HCT116 (cell line): Measurements from ENCODE around the gene HOPX. TPM values are rescaled to one million over a fixed set of nuclear protein-coding genes. Genes with fewer than 3 reads are reported as not detected.

Source experiments
- ATAC-seq: fragments of 200-7000 bp; cut with Tn5 transposase; 2 replicates; pipeline ENCODE4 v1.9.1; 2020; ENCODE audit warnings: mild to moderate bottlenecking, moderate library complexity
- BruUV-seq: library from RNA; stranded (reverse); fragments of 400-500 nt; replicated peaks from 2 replicates; lab custom pipeline; 2021; lab: Mats Ljungman, UMichigan
- CTCF ChIA-PET: fragments of 300-600 bp; sonication (Branson Sonifier 250); formaldehyde crosslinking; loops from one replicate; lab custom pipeline; 2021; ENCODE audit warnings: antibody characterized with exemption; lab: Charles Lee
- POLR2A ChIA-PET: fragments of 300-600, 350-600 bp; sonication (Branson Sonifier 250); formaldehyde crosslinking; loops from one replicate; lab custom pipeline; 2021; ENCODE audit warnings: antibody characterized with exemption; lab: Charles Lee
- RAD21 ChIA-PET, 2 experiments: fragments of 300-600 bp; sonication (Branson Sonifier 250); formaldehyde crosslinking; loops; one replicate each; lab custom pipeline; 2023; ENCODE audit warnings: low total read pairs in 2 of 2; ENCODE audit not compliant: uncharacterized antibody in 2 of 2, unreplicated experiment in 2 of 2, low non-redundant PET in 1 of 2; lab: Charles Lee
- DNase-seq: peaks from one replicate; pipeline ENCODE4 v3.0.0-alpha.2; 2010; ENCODE audit warnings: low read depth, low spot score
- H2AFZ ChIP-seq: fragments of 200-600 bp; shearing (Covaris generic), sonication (generic); 2 replicates; pipeline ENCODE4 v1.6.1; 2017; ENCODE audit warnings: low read depth, mixed run types, mixed read lengths, antibody characterized with exemption, low read length; ENCODE audit not compliant: poor library complexity, severe bottlenecking
- H3K27ac ChIP-seq: 2 replicates; pipeline ENCODE4 v1.5.1; 2012; ENCODE audit warnings: low read depth, low read length
- H3K27me3 ChIP-seq: fragments of 200-600 bp; sonication (generic); 2 replicates; pipeline ENCODE4 v1.6.1; 2016; ENCODE audit warnings: mixed run types, low read length, mixed read lengths; ENCODE audit not compliant: insufficient read depth
- H3K36me3 ChIP-seq, 2 experiments: fragments of 200-500 bp in 1 of 2; fragments of 200-600 bp in 1 of 2; sonication (Bioruptor generic) in 1 of 2; sonication (generic) in 1 of 2; 2 replicates each; pipeline versions ENCODE4 v1.5.1 to v1.6.1; 2014 to 2016; ENCODE audit warnings: low read length in 2 of 2, inconsistent platforms in 1 of 2, mixed read lengths in 1 of 2, mixed run types in 1 of 2; ENCODE audit not compliant: insufficient read depth in 2 of 2, control insufficient read depth in 1 of 2
- H3K4me1 ChIP-seq, 2 experiments: fragments of 200-600 bp in 1 of 2; sonication (generic) in 1 of 2; 2 replicates each; pipeline versions ENCODE4 v1.5.1 to v1.6.1; 2012 to 2017; ENCODE audit warnings: low read length in 2 of 2, inconsistent platforms in 1 of 2, mild to moderate bottlenecking in 1 of 2, mixed read lengths in 1 of 2, mixed run types in 1 of 2, moderate library complexity in 1 of 2; ENCODE audit not compliant: insufficient read depth in 2 of 2, control insufficient read depth in 1 of 2
- H3K4me2 ChIP-seq: fragments of 200-600 bp; sonication (generic); 2 replicates; pipeline ENCODE4 v1.6.1; 2017; ENCODE audit warnings: mixed run types, low read length, mixed read lengths
- H3K4me3 ChIP-seq, 2 experiments: fragments of 200-600 bp in 1 of 2; sonication (generic) in 1 of 2; replicated peaks in 1 of 2; 2 replicates each; pipeline ENCODE4 v1.5.1; 2011 to 2016; ENCODE audit warnings: low read length in 2 of 2, control low read depth in 1 of 2, low read depth in 1 of 2, mild to moderate bottlenecking in 1 of 2, mixed read lengths in 1 of 2, mixed run types in 1 of 2
- H3K79me2 ChIP-seq: fragments of 200-600 bp; sonication (generic); 2 replicates; pipeline ENCODE4 v1.6.1; 2017; ENCODE audit warnings: mild to moderate bottlenecking, mixed run types, low read length, moderate library complexity, mixed read lengths; ENCODE audit not compliant: insufficient read depth
- H3K9ac ChIP-seq: fragments of 200-600 bp; sonication (generic); 2 replicates; pipeline ENCODE4 v1.6.1; 2016; ENCODE audit warnings: low read length, mixed read lengths
- H3K9me2 ChIP-seq: fragments of 200-600 bp; sonication (generic), shearing (Covaris generic); 2 replicates; pipeline ENCODE4 v1.6.1; 2017; ENCODE audit warnings: mixed run types, mild to moderate bottlenecking, moderate library complexity; ENCODE audit not compliant: insufficient read depth
- H3K9me3 ChIP-seq, 2 experiments: fragments of 200-500 bp in 1 of 2; fragments of 200-600 bp in 1 of 2; sonication (Bioruptor generic) in 1 of 2; sonication (generic) in 1 of 2; 2 replicates each; pipeline ENCODE4 v1.6.1; 2014 to 2017; ENCODE audit warnings: low read length in 2 of 2, mixed read lengths in 2 of 2, inconsistent platforms in 1 of 2, low read depth in 1 of 2, mild to moderate bottlenecking in 1 of 2, mixed run types in 1 of 2, moderate library complexity in 1 of 2; ENCODE audit not compliant: control insufficient read depth in 1 of 2, insufficient read depth in 1 of 2
- H4K20me1 ChIP-seq: fragments of 200-600 bp; sonication (generic), shearing (Covaris generic); 2 replicates; pipeline ENCODE4 v1.6.1; 2017; ENCODE audit warnings: mixed run types, mild to moderate bottlenecking, moderate library complexity; ENCODE audit not compliant: insufficient read depth
- ATF3 ChIP-seq: IDR thresholded peaks from 2 replicates; pipeline ENCODE4 v1.6.1; 2012
- CBX3 ChIP-seq: IDR thresholded peaks from 2 replicates; pipeline ENCODE4 v1.6.1; 2012; ENCODE audit warnings: low read depth
- EGR1 ChIP-seq: IDR thresholded peaks from 2 replicates; pipeline ENCODE4 v1.6.1; 2012; ENCODE audit warnings: low read depth
- ELF1 ChIP-seq: IDR thresholded peaks from 2 replicates; pipeline ENCODE4 v1.6.1; 2012; ENCODE audit warnings: low read depth, borderline replicate concordance
- EZH2 ChIP-seq: fragments of 200-600 bp; sonication (generic); IDR thresholded peaks from 2 replicates; pipeline ENCODE4 v1.6.1; 2017; ENCODE audit warnings: antibody characterized with exemption, mixed run types
- EZH2phosphoT487 ChIP-seq: fragments of 200-600 bp; IDR thresholded peaks from 2 replicates; pipeline ENCODE4 v1.6.1; 2018; ENCODE audit warnings: antibody characterized with exemption, borderline replicate concordance
- FOSL1 ChIP-seq: IDR thresholded peaks from 2 replicates; pipeline ENCODE4 v1.6.1; 2012; ENCODE audit warnings: low read depth
- JUND ChIP-seq: IDR thresholded peaks from 2 replicates; pipeline ENCODE4 v1.6.1; 2012
- MAX ChIP-seq: IDR thresholded peaks from 2 replicates; pipeline ENCODE4 v1.6.1; 2012
- POLR2A ChIP-seq: IDR thresholded peaks from 2 replicates; pipeline ENCODE4 v1.7.0; 2011; ENCODE audit warnings: borderline replicate concordance; ENCODE audit not compliant: insufficient read depth, insufficient read length; ENCODE audit errors: extremely low read depth
- POLR2AphosphoS5 ChIP-seq: IDR thresholded peaks from 2 replicates; pipeline ENCODE4 v1.6.1; 2011; ENCODE audit warnings: mild to moderate bottlenecking, low read depth, low read length, moderate library complexity
- RAD21 ChIP-seq: IDR thresholded peaks from 2 replicates; pipeline ENCODE4 v1.6.1; 2012; ENCODE audit warnings: low read depth, mild to moderate bottlenecking
- REST ChIP-seq: IDR thresholded peaks from 2 replicates; pipeline ENCODE4 v1.6.1; 2012; ENCODE audit warnings: low read depth
- SIN3A ChIP-seq: IDR thresholded peaks from 2 replicates; pipeline ENCODE4 v1.6.1; 2012; ENCODE audit warnings: low read depth
- SP1 ChIP-seq: IDR thresholded peaks from 2 replicates; pipeline ENCODE4 v1.6.1; 2012; ENCODE audit warnings: low read depth
- SRF ChIP-seq: IDR thresholded peaks from 2 replicates; pipeline ENCODE4 v1.6.1; 2012; ENCODE audit warnings: low read depth
- TCF7L2 ChIP-seq: IDR thresholded peaks from 2 replicates; pipeline ENCODE4 v1.7.0; 2011; ENCODE audit warnings: borderline replicate concordance, inconsistent platforms; ENCODE audit not compliant: insufficient read depth, insufficient read length; ENCODE audit errors: extremely low read depth
- YY1 ChIP-seq: IDR thresholded peaks from 2 replicates; pipeline ENCODE4 v1.6.1; 2011; ENCODE audit warnings: low read length, low read depth, moderate library complexity, mild to moderate bottlenecking; ENCODE audit not compliant: insufficient replicate concordance; ENCODE audit errors: extremely low read depth
- ZBTB33 ChIP-seq: IDR thresholded peaks from 2 replicates; pipeline ENCODE4 v1.6.1; 2011; ENCODE audit warnings: mild to moderate bottlenecking, low read length, moderate library complexity; ENCODE audit not compliant: insufficient replicate concordance; ENCODE audit errors: extremely low read depth
- ZNF274 ChIP-seq: fragments of 200-500 bp; sonication (Bioruptor generic); IDR thresholded peaks from 2 replicates; pipeline ENCODE4 v1.6.1; 2014; ENCODE audit warnings: mild to moderate bottlenecking, low read depth, low read length, inconsistent platforms
- intact Hi-C: fragments of 100-400 bp; cut with micrococcal nuclease; formaldehyde crosslinking; loops from 2 replicates; pipeline ENCODE4 v1.10.0; 2022
- total RNA-seq: library from RNA; stranded (reverse); gene quantifications from one replicate; pipeline ENCODE4 v1.2.1, GENCODE V29; 2021; ENCODE audit not compliant: unreplicated experiment

The HOPX gene
- total RNA-seq, 1 experiment from 2014 or later: 0.42 TPM

GRCh38 chr4:56723201-56723605, 42.1 kb upstream of the HOPX start:
- no peak overlapping the region for H3K4me3 ChIP-seq
- ChIA-PET RAD21 (no interaction called here), POLR2A (no interaction called here), CTCF (no interaction called here)
- no peak overlapping the region for H3K4me2 ChIP-seq
- H3K27me3 ChIP-seq: no peaks in the 10 kb centered on the region
- no peaks in the 10 kb centered on the region for H3K4me1 ChIP-seq
- no peaks in the 10 kb centered on the region for H3K9me2 ChIP-seq
- H3K36me3 ChIP-seq: no peaks in the 10 kb centered on the region
- H3K79me2 ChIP-seq: no peaks in the 10 kb centered on the region
- TF ChIP-seq EGR1 (no peak), ATF3 (no peak), SIN3A (no peak), EZH2phosphoT487 (no peak), EZH2 (no peak), POLR2A (no peak), POLR2AphosphoS5 (no peak), RAD21 (no peak), CBX3 (no peak), JUND (no peak), MAX (no peak), ZBTB33 (no peak), ZNF274 (no peak), REST (no peak), FOSL1 (no peak), ELF1 (no peak), SP1 (no peak), YY1 (no peak), SRF (no peak), TCF7L2 (no peak)
- no peak for ATAC-seq
- H3K9me3 ChIP-seq: no peaks in the 10 kb centered on the region
- H4K20me1 ChIP-seq: no peaks in the 10 kb centered on the region
- no TSS peak for BruUV-seq
- no peak overlapping the region for H3K27ac ChIP-seq
- DNase-seq: no peak
- no peak overlapping the region for H3K9ac ChIP-seq
- no peak overlapping the region for H2AFZ ChIP-seq
- intact Hi-C loops: no loop called here
